ENCODE measurements around the gene HILPDA. TPM values are rescaled to one million over a fixed set of nuclear protein-coding genes. Genes with fewer than 3 reads are reported as not detected.

Gene HILPDA
- total and polyA plus RNA-seq, 7 experiments from 2014 or later, result 2.4 to 39.5 (median 3.1) TPM

DNA sequence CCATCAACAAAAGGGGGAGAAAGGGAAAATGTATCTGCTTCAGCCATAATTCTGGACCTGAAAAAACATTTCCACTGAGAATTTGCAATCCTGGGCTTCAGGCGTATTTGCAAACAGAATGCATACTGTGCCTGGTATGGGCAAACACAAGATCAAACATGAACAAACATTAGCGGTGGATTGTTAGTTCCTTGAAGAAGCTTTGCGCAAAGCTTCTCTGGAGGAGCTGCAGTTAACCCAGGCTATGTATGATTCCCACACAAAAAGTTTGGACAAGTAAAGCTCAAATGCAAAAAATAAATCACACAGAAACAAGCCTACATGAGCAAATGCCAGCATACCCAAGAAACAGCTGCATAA, 20.4 kb upstream of the HILPDA start:
- POLR2A ChIA-PET, result interaction anchor here (0.5 kb wide), 1 partner anchor 19 kb away, joined by 3 read pairs; no protein-coding TSS in a partner anchor
- H3K9me3 Mint-ChIP-seq, result no peaks in the 10 kb centered on the region

DNA sequence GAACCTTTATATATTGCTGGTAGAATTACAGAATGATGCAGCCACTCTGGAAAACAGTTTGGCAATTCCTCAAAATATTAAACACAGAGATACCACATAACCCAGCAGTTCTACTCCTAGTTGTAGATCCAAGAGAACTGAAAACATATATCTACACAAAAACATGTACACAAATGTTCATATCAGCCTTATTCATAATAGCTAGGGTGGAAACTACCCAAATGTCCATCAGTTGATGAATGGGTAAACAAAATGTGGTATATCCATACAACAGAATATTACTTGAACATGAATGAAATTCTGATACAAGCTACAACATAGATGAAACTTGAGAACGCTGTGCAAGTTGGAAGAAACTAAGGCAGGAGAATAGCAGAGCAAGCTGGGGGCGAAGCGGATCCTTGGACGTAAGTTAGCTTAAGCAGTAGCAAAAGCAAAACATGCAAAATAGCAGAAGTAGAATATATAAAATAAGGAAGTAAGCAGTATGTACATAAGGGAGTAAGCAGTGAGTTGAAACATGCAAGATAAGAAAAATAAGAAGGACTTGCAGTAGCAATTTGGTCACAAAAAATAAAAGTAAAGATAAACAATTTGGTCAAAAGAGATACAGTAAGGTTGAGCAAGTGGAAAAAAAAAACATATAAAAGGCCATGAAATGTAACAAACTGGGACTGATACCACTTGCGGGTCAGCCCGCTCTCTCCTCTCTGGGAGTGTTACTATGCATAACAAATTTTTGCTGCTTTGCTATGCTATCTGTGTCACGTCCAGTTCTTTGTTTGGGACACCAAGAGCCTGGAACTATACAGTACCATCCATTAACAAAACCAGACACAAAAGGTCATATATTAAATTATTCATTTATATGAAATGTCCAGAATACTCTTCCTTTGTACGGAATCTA, 18.0 kb upstream of the HILPDA start:
- POLR2A ChIA-PET, result no interaction called here
- Mint-ChIP-seq H3K36me3 (no peaks in the 10 kb centered on the region), H3K9me3 (no peaks in the 10 kb centered on the region), H3K27me3 (peaks cover 0 to 15% (median 0%) of the 10 kb centered on the region in 5 donors), H3K4me3 (no peak overlapping the region), H3K4me1 (peaks cover 0 to 3% (median 0%) of the 10 kb centered on the region in 7 donors), H3K27ac (no peak overlapping the region)
- H3K27me3 ChIP-seq (ENCODE audit: control insufficient read depth in 2 of 2, insufficient read depth in 2 of 2, low read length in 2 of 2), result no peaks in the 10 kb centered on the region
- ATAC-seq (peak; percentile 72), DNase-seq (no peak)
- no peaks in the 10 kb centered on the region for H3K9me3 ChIP-seq (ENCODE audit: control insufficient read depth in 2 of 3, low read length in 3 of 3)
- H3K36me3 ChIP-seq (ENCODE audit: control insufficient read depth in 2 of 3, insufficient read depth in 3 of 3, low read length in 3 of 3), result no peaks in the 10 kb centered on the region
- H3K4me1 ChIP-seq (ENCODE audit: control insufficient read depth in 2 of 2, insufficient read depth in 2 of 2, low read length in 2 of 2), result no peaks in the 10 kb centered on the region
- intact Hi-C loops (cut with micrococcal nuclease), result no loop called here
- CTCF ChIA-PET, result interaction anchor here (1.0 to 4.2 kb wide), 2 partner anchors 10 to 22 kb away, joined by 3 to 16 read pairs; no protein-coding TSS in a partner anchor
- no peak overlapping the region for H3K4me3 ChIP-seq (ENCODE audit: low read length)
- no peak overlapping the region for H3K27ac ChIP-seq (ENCODE audit: low read depth, low read length)

More for the DNA sequence above, 20.4 kb upstream of the HILPDA start:
- CTCF ChIA-PET, result interaction anchor here (1.3 to 4.2 kb wide), 3 partner anchors 8 to 24 kb away, joined by 3 to 16 read pairs (median 5); partner anchors contain the start of gene HILPDA
- Histone ChIP-seq H3K27me3 (ENCODE audit: control insufficient read depth in 2 of 2, insufficient read depth in 2 of 2, low read length in 2 of 2) (no peaks in the 10 kb centered on the region), H3K36me3 (ENCODE audit: control insufficient read depth in 2 of 3, insufficient read depth in 3 of 3, low read length in 3 of 3) (no peaks in the 10 kb centered on the region), H3K27ac (ENCODE audit: low read depth, low read length) (no peak overlapping the region), H3K4me1 (ENCODE audit: control insufficient read depth in 2 of 2, insufficient read depth in 2 of 2, low read length in 2 of 2) (no peaks in the 10 kb centered on the region), H3K9me3 (ENCODE audit: control insufficient read depth in 2 of 3, low read length in 3 of 3) (no peaks in the 10 kb centered on the region), H3K4me3 (ENCODE audit: low read length) (no peak overlapping the region)
- DNase-seq (no peak), ATAC-seq (no peak)
- Mint-ChIP-seq H3K4me3 (no peak overlapping the region), H3K27me3 (peaks cover 0 to 15% (median 3%) of the 10 kb centered on the region in 5 donors), H3K4me1 (peaks cover 0 to 3% (median 0%) of the 10 kb centered on the region in 7 donors), H3K27ac (no peak overlapping the region), H3K36me3 (no peaks in the 10 kb centered on the region)
- intact Hi-C loops (cut with micrococcal nuclease), result no loop called here

- intact Hi-C loops (cut with micrococcal nuclease), result no loop called here
- ATAC-seq (no peak), DNase-seq (no peak)
- Mint-ChIP-seq H3K4me1 (peaks cover 0 to 12% (median 0%) of the 10 kb centered on the region in 7 donors), H3K9me3 (no peaks in the 10 kb centered on the region), H3K27me3 (peaks cover 0 to 5% (median 0%) of the 10 kb centered on the region in 5 donors), H3K4me3 (no peak overlapping the region), H3K36me3 (no peaks in the 10 kb centered on the region), H3K27ac (no peak overlapping the region)
- Histone ChIP-seq H3K4me1 (ENCODE audit: control insufficient read depth in 2 of 2, insufficient read depth in 2 of 2, low read length in 2 of 2) (no peaks in the 10 kb centered on the region), H3K27me3 (ENCODE audit: control insufficient read depth in 2 of 2, insufficient read depth in 2 of 2, low read length in 2 of 2) (no peaks in the 10 kb centered on the region), H3K4me3 (ENCODE audit: low read length) (no peak overlapping the region), H3K36me3 (ENCODE audit: control insufficient read depth in 2 of 3, insufficient read depth in 3 of 3, low read length in 3 of 3) (no peaks in the 10 kb centered on the region), H3K27ac (ENCODE audit: low read depth, low read length) (no peak overlapping the region), H3K9me3 (ENCODE audit: control insufficient read depth in 2 of 3, low read length in 3 of 3) (no peaks in the 10 kb centered on the region)
- ChIA-PET POLR2A (no interaction called here), CTCF (interaction anchor here (1.3 kb wide), 1 partner anchor 15 kb away, joined by 3 read pairs; no protein-coding TSS in a partner anchor)
These were observed 13.3 kb upstream of the HILPDA start for GRCh38 chr7:128442356-128442755.

DNA sequence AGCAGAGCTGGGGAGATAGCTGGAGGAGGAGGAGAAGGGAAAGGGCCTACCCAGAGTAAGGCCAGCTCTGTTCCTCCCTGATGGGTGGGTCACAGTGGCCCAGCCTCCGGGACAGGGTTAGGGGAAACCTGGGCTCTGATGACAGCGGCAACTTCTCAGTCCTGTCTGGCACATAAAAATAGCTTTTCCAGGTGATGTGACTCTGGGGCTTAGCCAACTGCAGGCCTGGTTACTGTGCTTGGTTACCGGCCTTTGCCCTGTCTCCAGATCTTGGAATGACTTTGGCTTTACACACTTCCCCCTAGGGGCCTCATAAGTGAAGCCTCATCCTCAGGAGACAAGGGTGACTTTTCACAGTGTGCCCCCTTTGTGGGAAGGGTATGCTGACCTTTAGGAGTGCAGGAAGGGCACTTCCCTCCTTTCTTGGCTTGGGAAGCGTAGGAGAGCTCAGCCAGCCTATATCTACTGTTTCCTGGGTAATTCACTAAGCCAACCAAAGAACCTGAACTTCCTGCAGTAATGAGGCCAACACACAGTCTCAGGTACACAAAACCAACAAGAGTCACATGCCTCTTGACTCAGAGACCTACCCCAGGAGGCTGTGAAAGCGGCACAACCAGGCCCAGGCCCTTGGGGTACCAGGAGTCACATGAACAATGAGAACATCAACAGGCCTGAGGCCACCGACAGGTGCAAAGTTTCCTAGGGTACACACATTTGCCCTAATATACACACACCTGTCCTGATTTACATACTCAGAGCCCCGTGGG, 11.7 kb upstream of the HILPDA start:
- ATAC-seq (no peak), DNase-seq (peak in 1 of 9 donors; percentile 18)
- Histone ChIP-seq H3K4me1 (ENCODE audit: control insufficient read depth in 2 of 2, insufficient read depth in 2 of 2, low read length in 2 of 2) (no peaks in the 10 kb centered on the region), H3K36me3 (ENCODE audit: control insufficient read depth in 2 of 3, insufficient read depth in 3 of 3, low read length in 3 of 3) (no peaks in the 10 kb centered on the region), H3K27me3 (ENCODE audit: control insufficient read depth in 2 of 2, insufficient read depth in 2 of 2, low read length in 2 of 2) (no peaks in the 10 kb centered on the region), H3K4me3 (ENCODE audit: low read length) (no peak overlapping the region), H3K27ac (ENCODE audit: low read depth, low read length) (no peak overlapping the region), H3K9me3 (ENCODE audit: control insufficient read depth in 2 of 3, low read length in 3 of 3) (no peaks in the 10 kb centered on the region)
- intact Hi-C loops (cut with micrococcal nuclease), result no loop called here
- peaks cover 0 to 5% (median 0%) of the 10 kb centered on the region in 5 donors for H3K27me3 Mint-ChIP-seq
- no peak overlapping the region for H3K4me3 Mint-ChIP-seq
- no peak overlapping the region for H3K27ac Mint-ChIP-seq
- H3K4me1 Mint-ChIP-seq, result peaks cover 0 to 12% (median 0%) of the 10 kb centered on the region in 7 donors
- H3K9me3 Mint-ChIP-seq, result no peaks in the 10 kb centered on the region
- POLR2A ChIA-PET, result interaction anchor here (0.6 to 1.0 kb wide), 2 partner anchors 11 to 76 kb away, joined by 3 read pairs; no protein-coding TSS in a partner anchor
- CTCF ChIA-PET, result interaction anchor here (0.8 to 1.1 kb wide), 2 partner anchors 16 to 17 kb away, joined by 3 to 4 read pairs; no protein-coding TSS in a partner anchor
- H3K36me3 Mint-ChIP-seq, result no peaks in the 10 kb centered on the region

GRCh38 chr7:128446306-128446705, 9.4 kb upstream of the HILPDA start:
- Mint-ChIP-seq H3K27me3 (peaks cover 0 to 2% (median 0%) of the 10 kb centered on the region in 5 donors), H3K4me3 (no peak overlapping the region), H3K27ac (no peak overlapping the region), H3K4me1 (peaks cover 0 to 17% (median 0%) of the 10 kb centered on the region in 7 donors), H3K36me3 (no peaks in the 10 kb centered on the region), H3K9me3 (no peaks in the 10 kb centered on the region)
- CTCF ChIA-PET, result no interaction called here
- H3K27me3 ChIP-seq (ENCODE audit: control insufficient read depth in 2 of 2, insufficient read depth in 2 of 2, low read length in 2 of 2), result no peaks in the 10 kb centered on the region
- POLR2A ChIA-PET, result no interaction called here
- intact Hi-C loops (cut with micrococcal nuclease), result no loop called here
- DNase-seq (no peak), ATAC-seq (no peak)
- H3K27ac ChIP-seq (ENCODE audit: low read depth, low read length), result no peak overlapping the region
- H3K36me3 ChIP-seq (ENCODE audit: control insufficient read depth in 2 of 3, insufficient read depth in 3 of 3, low read length in 3 of 3), result no peaks in the 10 kb centered on the region
- no peaks in the 10 kb centered on the region for H3K9me3 ChIP-seq (ENCODE audit: control insufficient read depth in 2 of 3, low read length in 3 of 3)
- no peak overlapping the region for H3K4me3 ChIP-seq (ENCODE audit: low read length)
- H3K4me1 ChIP-seq (ENCODE audit: control insufficient read depth in 2 of 2, insufficient read depth in 2 of 2, low read length in 2 of 2), result no peaks in the 10 kb centered on the region

GRCh38 chr7:128447941-128448564, 7.6 kb upstream of the HILPDA start:
- intact Hi-C loops (cut with micrococcal nuclease), result no loop called here
- no peak overlapping the region for H3K27ac Mint-ChIP-seq
- peaks cover 0 to 29% (median 0%) of the 10 kb centered on the region in 7 donors for H3K4me1 Mint-ChIP-seq
- no peaks in the 10 kb centered on the region for H3K36me3 ChIP-seq (ENCODE audit: control insufficient read depth in 2 of 3, insufficient read depth in 3 of 3, low read length in 3 of 3)
- H3K4me1 ChIP-seq (ENCODE audit: control insufficient read depth in 2 of 2, insufficient read depth in 2 of 2, low read length in 2 of 2), result no peaks in the 10 kb centered on the region
- no peak overlapping the region for H3K27ac ChIP-seq (ENCODE audit: low read depth, low read length)
- ChIA-PET POLR2A (no interaction called here), CTCF (interaction anchor here (1.8 kb wide), 1 partner anchor 12 kb away, joined by 9 read pairs; no protein-coding TSS in a partner anchor)
- ATAC-seq (no peak), DNase-seq (peak in 1 of 9 donors; percentile 24)
- H3K9me3 Mint-ChIP-seq, result no peaks in the 10 kb centered on the region
- peaks cover 0 to 10% (median 0%) of the 10 kb centered on the region in 5 donors for H3K27me3 Mint-ChIP-seq
- H3K27me3 ChIP-seq (ENCODE audit: control insufficient read depth in 2 of 2, insufficient read depth in 2 of 2, low read length in 2 of 2), result no peaks in the 10 kb centered on the region
- H3K4me3 Mint-ChIP-seq, result no peak overlapping the region
- no peak overlapping the region for H3K4me3 ChIP-seq (ENCODE audit: low read length)
- H3K36me3 Mint-ChIP-seq, result no peaks in the 10 kb centered on the region
- H3K9me3 ChIP-seq (ENCODE audit: control insufficient read depth in 2 of 3, low read length in 3 of 3), result no peaks in the 10 kb centered on the region
